ENCODE results near the gene AKNAD1.

AKNAD1 gene

GRCh38 chr1:108830119-108831008, 26.5 kb downstream of the AKNAD1 start:
- DNase-seq (ENCODE audit: low spot score), result peak; percentile 87

GRCh38 chr1:108829498-108829916, 27.4 kb downstream of the AKNAD1 start:
- DNase-seq (ENCODE audit: low spot score), result no peak

GRCh38 chr1:108828074-108828961, 28.6 kb downstream of the AKNAD1 start:
- DNase-seq (ENCODE audit: low spot score), result peak; percentile 63

- no peak for DNase-seq (ENCODE audit: low spot score)
These were observed 30.7 kb downstream of the AKNAD1 start for GRCh38 chr1:108826081-108826635.

- no peak for DNase-seq (ENCODE audit: low spot score)
These were observed 32.8 kb downstream of the AKNAD1 start for GRCh38 chr1:108824051-108824450.

- no peak for DNase-seq (ENCODE audit: low spot score)
These were observed 33.3 kb downstream of the AKNAD1 start for GRCh38 chr1:108823632-108824031.

- DNase-seq (ENCODE audit: low spot score), result no peak
These were observed 37.0 kb downstream of the AKNAD1 start for GRCh38 chr1:108819878-108820277.

- DNase-seq (ENCODE audit: low spot score), result no peak
These were observed 39.1 kb downstream of the AKNAD1 start for GRCh38 chr1:108817811-108818210.

- peak; percentile 65 for DNase-seq (ENCODE audit: low spot score)
These were observed 39.9 kb downstream of the AKNAD1 start for GRCh38 chr1:108817016-108817415.

GRCh38 chr1:108816049-108816893, 40.6 kb downstream of the AKNAD1 start:
- peak; percentile 77 for DNase-seq (ENCODE audit: low spot score)

- no peak for DNase-seq (ENCODE audit: low spot score)
These were observed 41.3 kb downstream of the AKNAD1 start for GRCh38 chr1:108815566-108815965.

GRCh38 chr1:108814343-108815125, 42.4 kb downstream of the AKNAD1 start:
- DNase-seq (ENCODE audit: low spot score), result peak; percentile 18

GRCh38 chr1:108813326-108813725, 43.6 kb downstream of the AKNAD1 start:
- no peak for DNase-seq (ENCODE audit: low spot score)

GRCh38 chr1:108811611-108812010, 45.3 kb downstream of the AKNAD1 start:
- DNase-seq (ENCODE audit: low spot score), result no peak

GRCh38 chr1:108808438-108808837, 48.5 kb downstream of the AKNAD1 start:
- no peak for DNase-seq (ENCODE audit: low spot score)

GRCh38 chr1:108803548-108803947, 53.3 kb downstream of the AKNAD1 start:
- no peak for DNase-seq (ENCODE audit: low spot score)

- DNase-seq (ENCODE audit: low spot score), result no peak
These were observed 55.8 kb downstream of the AKNAD1 start for GRCh38 chr1:108801101-108801500.

- DNase-seq (ENCODE audit: low spot score), result no peak
These were observed 57.9 kb downstream of the AKNAD1 start for GRCh38 chr1:108799001-108799400.

- DNase-seq (ENCODE audit: low spot score), result no peak
These were observed 64.5 kb downstream of the AKNAD1 start for GRCh38 chr1:108792420-108792819.

GRCh38 chr1:108791790-108792189, 65.1 kb downstream of the AKNAD1 start:
- DNase-seq (ENCODE audit: low spot score), result no peak

- no peak for DNase-seq (ENCODE audit: low spot score)
These were observed 71.0 kb downstream of the AKNAD1 start for GRCh38 chr1:108785880-108786279.
